ENCODE measurements around the gene OLFM2.

The OLFM2 gene

DNA sequence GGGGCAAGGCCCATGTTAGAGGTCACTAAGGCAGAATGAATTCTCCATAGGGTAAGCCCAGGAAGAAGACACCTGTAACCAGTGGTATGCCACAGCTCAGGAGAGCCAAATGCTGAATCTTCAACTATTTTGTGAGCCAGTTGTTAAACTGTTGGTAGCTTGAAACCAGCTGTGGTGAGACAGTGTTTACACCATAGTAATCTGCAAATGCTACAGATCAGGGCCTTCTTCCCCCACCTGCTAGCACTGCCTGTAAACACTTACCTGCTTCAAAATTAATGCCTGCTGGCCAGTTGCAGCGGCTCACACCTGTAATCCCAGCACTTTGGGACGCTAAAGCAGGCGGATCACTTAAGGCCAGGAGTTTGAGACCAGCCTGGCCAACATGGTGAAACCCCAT lies 129.5 kb downstream of the OLFM2 start:
- no peak for DNase-seq
- TF ChIP-seq, protein P1, sequence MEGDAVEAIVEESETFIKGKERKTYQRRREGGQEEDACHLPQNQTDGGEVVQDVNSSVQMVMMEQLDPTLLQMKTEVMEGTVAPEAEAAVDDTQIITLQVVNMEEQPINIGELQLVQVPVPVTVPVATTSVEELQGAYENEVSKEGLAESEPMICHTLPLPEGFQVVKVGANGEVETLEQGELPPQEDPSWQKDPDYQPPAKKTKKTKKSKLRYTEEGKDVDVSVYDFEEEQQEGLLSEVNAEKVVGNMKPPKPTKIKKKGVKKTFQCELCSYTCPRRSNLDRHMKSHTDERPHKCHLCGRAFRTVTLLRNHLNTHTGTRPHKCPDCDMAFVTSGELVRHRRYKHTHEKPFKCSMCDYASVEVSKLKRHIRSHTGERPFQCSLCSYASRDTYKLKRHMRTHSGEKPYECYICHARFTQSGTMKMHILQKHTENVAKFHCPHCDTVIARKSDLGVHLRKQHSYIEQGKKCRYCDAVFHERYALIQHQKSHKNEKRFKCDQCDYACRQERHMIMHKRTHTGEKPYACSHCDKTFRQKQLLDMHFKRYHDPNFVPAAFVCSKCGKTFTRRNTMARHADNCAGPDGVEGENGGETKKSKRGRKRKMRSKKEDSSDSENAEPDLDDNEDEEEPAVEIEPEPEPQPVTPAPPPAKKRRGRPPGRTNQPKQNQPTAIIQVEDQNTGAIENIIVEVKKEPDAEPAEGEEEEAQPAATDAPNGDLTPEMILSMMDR (IDR thresholded peaks at IDR 0.05): no peak
- intact Hi-C loops (cut with DNase I; ENCODE audit: low total_unique reads): loop anchor here (10.0 kb wide), 1 partner anchor 602 kb away; no protein-coding TSS in a partner anchor
- Histone ChIP-seq H3K9me3 (no peaks in the 10 kb centered on the region), H3K4me3 (no peak overlapping the region), H3K36me3 (peaks cover 37 to 58% (median 41%) of the 10 kb centered on the region in 3 donors), H3K4me1 (no peaks in the 10 kb centered on the region), H3K27me3 (no peaks in the 10 kb centered on the region), H3K27ac (no peak overlapping the region)
